SK-N-SH treated with all-trans-retinoic acid at 6 μM for 48 hours (cell line): ENCODE data around the gene HOXD1.

Experiments used
- ATAC-seq: fragments of 200-7000 bp; cut with Tn5 transposase; 3 replicates; pipeline ENCODE4 v1.9.1; 2020; ENCODE audit warnings: mild to moderate bottlenecking, moderate library complexity
- ARNTL ChIP-seq: fragments of 450-650 bp; formaldehyde crosslinking; IDR thresholded peaks from 2 replicates; pipeline ENCODE4 v1.5.0; 2020; ENCODE audit warnings: low read depth, mild to moderate bottlenecking, moderate library complexity, borderline replicate concordance
- BACH2 ChIP-seq: fragments of 250-450 bp; sonication (Bioruptor Pico); IDR thresholded peaks from 2 replicates; pipeline ENCODE4 v1.9.0; 2021; ENCODE audit warnings: mild to moderate bottlenecking, borderline replicate concordance
- CSDC2 ChIP-seq: fragments of 250-450 bp; sonication (Bioruptor Pico); IDR thresholded peaks from 2 replicates; pipeline ENCODE4 v1.5.0; 2020; ENCODE audit warnings: mild to moderate bottlenecking, moderate library complexity
- ESRRG ChIP-seq: fragments of 250-450 bp; sonication (Bioruptor Pico); IDR thresholded peaks from 2 replicates; pipeline ENCODE4 v1.6.1; 2021; ENCODE audit warnings: mild to moderate bottlenecking
- GLIS3 ChIP-seq: fragments of 250-450 bp; sonication (Bioruptor Pico); IDR thresholded peaks from 2 replicates; pipeline ENCODE4 v1.5.0; 2020; ENCODE audit warnings: mild to moderate bottlenecking, moderate library complexity
- PPARA ChIP-seq: fragments of 250-450 bp; sonication (Bioruptor Pico); IDR thresholded peaks from 2 replicates; pipeline ENCODE4 v1.5.0; 2020; ENCODE audit warnings: mild to moderate bottlenecking, borderline replicate concordance
- RARB ChIP-seq: fragments of 250-450 bp; sonication (Bioruptor Pico); IDR thresholded peaks from 2 replicates; pipeline ENCODE4 v1.8.0; 2021; ENCODE audit warnings: mild to moderate bottlenecking, moderate library complexity
- SNAI2 ChIP-seq: fragments of 250-450 bp; sonication (Bioruptor Pico); IDR thresholded peaks from 2 replicates; pipeline ENCODE4 v1.5.0; 2020; ENCODE audit warnings: mild to moderate bottlenecking, moderate library complexity
- TCF4 ChIP-seq: fragments of 250-450 bp; sonication (Bioruptor Pico); IDR thresholded peaks from 2 replicates; pipeline ENCODE4 v1.8.0; 2021; ENCODE audit warnings: mild to moderate bottlenecking, moderate library complexity, borderline replicate concordance
- TOX ChIP-seq: fragments of 250-450 bp; sonication (Bioruptor Pico); IDR thresholded peaks from 2 replicates; pipeline ENCODE4 v1.8.0; 2021; ENCODE audit warnings: mild to moderate bottlenecking, moderate library complexity, borderline replicate concordance
- ZC3H10 ChIP-seq: fragments of 250-450 bp; sonication (Bioruptor Pico); IDR thresholded peaks from 2 replicates; pipeline ENCODE4 v1.5.1; 2021; ENCODE audit warnings: mild to moderate bottlenecking, moderate library complexity
- ZFP3 ChIP-seq: fragments of 250-450 bp; sonication (Bioruptor Pico); IDR thresholded peaks from 2 replicates; pipeline ENCODE4 v1.5.0; 2020; ENCODE audit warnings: mild to moderate bottlenecking, moderate library complexity
- ZFP30 ChIP-seq: fragments of 450-650 bp; formaldehyde crosslinking; IDR thresholded peaks from 2 replicates; pipeline ENCODE4 v1.5.0; 2022; ENCODE audit warnings: mild to moderate bottlenecking, moderate library complexity
- ZNF565 ChIP-seq: fragments of 450-650 bp; formaldehyde crosslinking; conservative IDR thresholded peaks from 2 replicates; pipeline ENCODE4 v1.5.0; 2020; ENCODE audit warnings: low read depth, mild to moderate bottlenecking, moderate library complexity
- ZNF70 ChIP-seq: fragments of 450-650 bp; formaldehyde crosslinking; IDR thresholded peaks from 2 replicates; pipeline ENCODE4 v1.5.0; 2020; ENCODE audit warnings: mild to moderate bottlenecking, moderate library complexity
- ZNF8 ChIP-seq: fragments of 450-650 bp; formaldehyde crosslinking; IDR thresholded peaks from 2 replicates; pipeline ENCODE4 v1.5.0; 2020; ENCODE audit warnings: mild to moderate bottlenecking, moderate library complexity
- TF ChIP-seq, protein P1 (sequence below): fragments of 250-450 bp; sonication (Bioruptor Pico); IDR thresholded peaks from 2 replicates; pipeline ENCODE4 v1.5.0; 2020; ENCODE audit warnings: mild to moderate bottlenecking, moderate library complexity
- TF ChIP-seq, protein P2 (sequence below): fragments of 250-450 bp; sonication (Bioruptor Pico); IDR thresholded peaks from 2 replicates; pipeline ENCODE4 v1.5.1; 2021; ENCODE audit warnings: mild to moderate bottlenecking, moderate library complexity

The HOXD1 gene

DNA sequence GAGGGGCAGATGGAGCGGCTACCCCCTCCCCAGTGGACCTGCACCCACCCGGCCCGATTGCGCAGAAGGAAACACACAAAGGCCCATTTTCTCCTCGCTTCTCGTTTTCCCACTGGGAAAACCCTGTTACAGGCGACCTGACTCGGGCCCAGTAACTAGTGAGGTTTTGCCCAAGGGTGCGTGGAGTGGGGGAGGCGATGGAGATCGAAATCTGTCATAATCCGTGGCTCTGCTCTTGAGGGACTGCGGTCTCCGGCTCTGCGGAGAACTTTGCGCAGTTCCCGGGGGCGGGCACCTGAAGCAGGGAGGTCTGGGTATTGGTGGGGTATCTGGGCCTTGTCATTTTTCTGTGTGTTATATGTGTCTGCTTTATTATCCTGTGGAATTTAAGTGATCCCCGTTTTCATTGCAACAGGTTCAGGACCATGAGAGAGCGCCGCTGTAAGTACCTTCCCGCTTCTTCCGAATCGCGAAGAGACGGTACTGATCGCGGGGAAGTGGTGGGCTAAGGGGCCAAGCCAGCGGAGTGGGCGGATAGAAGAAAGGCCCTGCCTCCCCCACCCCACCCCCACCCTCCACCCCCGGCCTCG is 41.2 kb upstream of the HOXD1 start:
- TF ChIP-seq SNAI2 (CRISPR knock-in tag) (no peak), ZC3H10 (CRISPR knock-in tag) (no peak), TOX (CRISPR knock-in tag) (no peak), ESRRG (no peak), ZFP3 (no peak), GLIS3 (CRISPR knock-in tag) (no peak), PPARA (CRISPR knock-in tag) (no peak), ZNF565 (CRISPR knock-in tag) (no peak), CSDC2 (CRISPR knock-in tag) (no peak), ZNF8 (CRISPR knock-in tag) (no peak), ZNF70 (no peak), ARNTL (no peak), BACH2 (no peak), TCF4 (CRISPR knock-in tag) (no peak)
- TF ChIP-seq, protein P1, sequence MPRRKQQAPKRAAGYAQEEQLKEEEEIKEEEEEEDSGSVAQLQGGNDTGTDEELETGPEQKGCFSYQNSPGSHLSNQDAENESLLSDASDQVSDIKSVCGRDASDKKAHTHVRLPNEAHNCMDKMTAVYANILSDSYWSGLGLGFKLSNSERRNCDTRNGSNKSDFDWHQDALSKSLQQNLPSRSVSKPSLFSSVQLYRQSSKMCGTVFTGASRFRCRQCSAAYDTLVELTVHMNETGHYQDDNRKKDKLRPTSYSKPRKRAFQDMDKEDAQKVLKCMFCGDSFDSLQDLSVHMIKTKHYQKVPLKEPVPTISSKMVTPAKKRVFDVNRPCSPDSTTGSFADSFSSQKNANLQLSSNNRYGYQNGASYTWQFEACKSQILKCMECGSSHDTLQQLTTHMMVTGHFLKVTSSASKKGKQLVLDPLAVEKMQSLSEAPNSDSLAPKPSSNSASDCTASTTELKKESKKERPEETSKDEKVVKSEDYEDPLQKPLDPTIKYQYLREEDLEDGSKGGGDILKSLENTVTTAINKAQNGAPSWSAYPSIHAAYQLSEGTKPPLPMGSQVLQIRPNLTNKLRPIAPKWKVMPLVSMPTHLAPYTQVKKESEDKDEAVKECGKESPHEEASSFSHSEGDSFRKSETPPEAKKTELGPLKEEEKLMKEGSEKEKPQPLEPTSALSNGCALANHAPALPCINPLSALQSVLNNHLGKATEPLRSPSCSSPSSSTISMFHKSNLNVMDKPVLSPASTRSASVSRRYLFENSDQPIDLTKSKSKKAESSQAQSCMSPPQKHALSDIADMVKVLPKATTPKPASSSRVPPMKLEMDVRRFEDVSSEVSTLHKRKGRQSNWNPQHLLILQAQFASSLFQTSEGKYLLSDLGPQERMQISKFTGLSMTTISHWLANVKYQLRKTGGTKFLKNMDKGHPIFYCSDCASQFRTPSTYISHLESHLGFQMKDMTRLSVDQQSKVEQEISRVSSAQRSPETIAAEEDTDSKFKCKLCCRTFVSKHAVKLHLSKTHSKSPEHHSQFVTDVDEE (CRISPR knock-in tag): no peak
- TF ChIP-seq, protein P2, sequence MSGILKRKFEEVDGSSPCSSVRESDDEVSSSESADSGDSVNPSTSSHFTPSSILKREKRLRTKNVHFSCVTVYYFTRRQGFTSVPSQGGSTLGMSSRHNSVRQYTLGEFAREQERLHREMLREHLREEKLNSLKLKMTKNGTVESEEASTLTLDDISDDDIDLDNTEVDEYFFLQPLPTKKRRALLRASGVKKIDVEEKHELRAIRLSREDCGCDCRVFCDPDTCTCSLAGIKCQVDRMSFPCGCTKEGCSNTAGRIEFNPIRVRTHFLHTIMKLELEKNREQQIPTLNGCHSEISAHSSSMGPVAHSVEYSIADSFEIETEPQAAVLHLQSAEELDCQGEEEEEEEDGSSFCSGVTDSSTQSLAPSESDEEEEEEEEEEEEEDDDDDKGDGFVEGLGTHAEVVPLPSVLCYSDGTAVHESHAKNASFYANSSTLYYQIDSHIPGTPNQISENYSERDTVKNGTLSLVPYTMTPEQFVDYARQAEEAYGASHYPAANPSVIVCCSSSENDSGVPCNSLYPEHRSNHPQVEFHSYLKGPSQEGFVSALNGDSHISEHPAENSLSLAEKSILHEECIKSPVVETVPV (CRISPR knock-in tag): no peak
- ATAC-seq: no peak

DNA sequence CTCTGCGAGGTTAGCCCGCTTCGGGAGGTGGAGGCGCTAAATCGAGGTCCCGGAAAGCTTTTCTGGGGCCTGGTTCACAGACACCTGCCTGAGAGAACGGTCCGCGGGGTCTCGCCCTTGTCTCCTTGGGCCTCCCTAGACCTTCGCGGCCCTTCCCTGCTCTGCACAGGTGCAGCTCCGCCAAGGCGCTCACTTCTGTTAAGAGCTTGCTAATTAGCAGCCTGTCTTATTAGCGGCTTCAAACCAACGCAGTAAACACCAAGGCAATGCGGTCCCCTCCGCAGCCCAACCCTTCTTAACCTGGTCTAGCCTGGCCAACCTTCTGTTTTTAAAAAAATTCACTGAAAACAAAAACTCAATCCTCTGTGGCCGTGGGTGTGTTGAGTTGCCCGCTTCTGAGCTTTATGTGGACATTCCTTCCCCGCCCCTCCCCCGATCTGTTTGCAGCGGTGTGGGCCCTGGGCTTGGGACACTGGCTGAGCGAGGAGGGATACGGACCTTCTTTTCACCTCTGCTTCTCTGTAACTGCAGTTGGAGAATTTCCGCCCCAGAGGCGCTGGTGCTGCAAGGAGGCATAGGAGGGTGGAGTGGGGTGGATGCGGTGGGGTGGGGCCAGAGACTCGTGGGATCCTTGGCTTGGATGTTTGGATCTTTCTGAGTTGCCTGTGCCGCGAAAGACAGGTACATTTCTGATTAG is 40.5 kb upstream of the HOXD1 start:
- TF ChIP-seq ZNF565 (CRISPR knock-in tag): no peak
- peak; percentile 48; the same call in 1 of the 2 replicates for TF ChIP-seq ZNF70
- TF ChIP-seq ZC3H10 (CRISPR knock-in tag): no peak
- TF ChIP-seq, all 23 proteins: peak for 1
- ATAC-seq: no peak

DNA sequence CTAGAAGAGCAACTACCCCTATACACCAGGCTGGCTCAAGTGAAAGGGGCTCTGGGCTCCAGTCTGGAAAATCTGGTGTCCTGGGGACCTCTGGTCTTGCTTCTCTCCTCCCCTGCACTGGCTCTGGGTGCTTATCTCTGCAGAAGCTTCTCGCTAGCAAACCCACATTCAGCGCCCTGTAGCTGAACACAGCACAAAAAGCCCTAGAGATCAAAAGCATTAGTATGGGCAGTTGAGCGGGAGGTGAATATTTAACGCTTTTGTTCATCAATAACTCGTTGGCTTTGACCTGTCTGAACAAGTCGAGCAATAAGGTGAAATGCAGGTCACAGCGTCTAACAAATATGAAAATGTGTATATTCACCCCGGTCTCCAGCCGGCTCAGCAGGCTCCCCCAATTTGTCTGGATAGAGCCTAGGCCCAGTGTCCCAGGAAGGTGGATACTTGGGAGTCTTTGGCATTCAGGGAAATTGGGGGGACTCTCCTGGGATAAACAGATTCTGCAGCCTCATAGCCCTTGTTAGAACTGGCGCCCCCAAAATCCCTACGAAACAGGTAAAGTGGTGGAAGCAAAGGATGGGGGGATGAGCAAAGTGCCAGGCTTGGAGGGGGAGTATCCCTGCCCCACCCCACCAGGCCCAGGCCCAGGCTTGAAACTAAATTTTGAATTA is 39.6 kb upstream of the HOXD1 start:
- no peak for TF ChIP-seq GLIS3 (CRISPR knock-in tag)
- TF ChIP-seq BACH2: no peak
- no peak for TF ChIP-seq RARB (CRISPR knock-in tag)
- TF ChIP-seq ZNF70: no peak
- TF ChIP-seq ZFP30: no peak
- TF ChIP-seq TOX (CRISPR knock-in tag): no peak
- no peak for TF ChIP-seq PPARA (CRISPR knock-in tag)
- no peak for ATAC-seq

DNA sequence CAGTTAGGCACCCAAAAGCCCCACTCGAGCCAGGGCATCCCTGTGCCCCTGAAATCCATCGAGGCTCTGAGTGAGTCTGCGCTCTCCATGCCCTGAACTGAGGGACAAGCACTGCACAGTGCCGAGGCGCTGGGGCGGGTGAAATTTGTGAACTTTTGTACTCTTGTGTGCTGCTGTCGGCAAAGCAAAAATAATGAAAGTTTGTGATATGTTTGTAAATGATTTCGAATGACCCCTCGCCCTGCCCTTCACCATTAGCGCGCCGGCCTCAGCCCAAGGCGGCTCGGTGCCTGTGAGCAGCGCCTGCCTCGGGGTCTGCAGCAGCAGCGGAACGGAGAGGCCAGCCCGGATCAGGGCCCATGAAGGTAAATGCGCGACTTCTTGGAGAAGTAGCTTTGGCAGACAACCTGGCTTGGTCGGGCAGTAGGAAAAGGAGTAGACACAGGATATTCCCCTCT is 39.0 kb upstream of the HOXD1 start:
- TF ChIP-seq GLIS3 (CRISPR knock-in tag) (no peak), RARB (CRISPR knock-in tag) (no peak), BACH2 (no peak)
- TF ChIP-seq, protein P1 (CRISPR knock-in tag): no peak
- TF ChIP-seq, protein P2 (CRISPR knock-in tag): no peak
- TF ChIP-seq, all 23 proteins: peak for 0
- ATAC-seq: no peak
